Neuronal stem cell (in vitro differentiated cells): ENCODE measurements around the gene LOXL1.

Experiments used
- DNase-seq: peaks from one replicate; pipeline ENCODE4 v3.0.0-alpha.2; 2013; ENCODE audit warnings: low spot score
- H2AFZ ChIP-seq: one replicate; pipeline ENCODE4 v1.6.1; 2013; ENCODE audit warnings: mild to moderate bottlenecking, low read length, inconsistent platforms
- H2AK5ac ChIP-seq: 2 replicates; pipeline ENCODE4 v1.6.1; 2013; ENCODE audit warnings: low read depth, mild to moderate bottlenecking, inconsistent platforms, low read length, moderate library complexity, mixed read lengths
- H2BK120ac ChIP-seq: 2 replicates; pipeline ENCODE4 v1.6.1; 2013; ENCODE audit warnings: low read depth, mild to moderate bottlenecking, inconsistent platforms, low read length, moderate library complexity, mixed read lengths
- H2BK12ac ChIP-seq: one replicate; pipeline ENCODE4 v1.6.1; 2013; ENCODE audit warnings: low read length, inconsistent platforms
- H2BK15ac ChIP-seq: 2 replicates; pipeline ENCODE4 v1.6.1; 2013; ENCODE audit warnings: mild to moderate bottlenecking, low read length, inconsistent platforms, mixed read lengths
- H2BK5ac ChIP-seq: one replicate; pipeline ENCODE4 v1.6.1; 2013; ENCODE audit warnings: inconsistent platforms, mild to moderate bottlenecking, low read length, moderate library complexity
- H3K14ac ChIP-seq: one replicate; pipeline ENCODE4 v1.6.1; 2013; ENCODE audit warnings: low read length, inconsistent platforms
- H3K18ac ChIP-seq: 2 replicates; pipeline ENCODE4 v1.6.1; 2013; ENCODE audit warnings: low read length, inconsistent platforms
- H3K23ac ChIP-seq: 2 replicates; pipeline ENCODE4 v1.6.1; 2013; ENCODE audit warnings: low read depth, mild to moderate bottlenecking, mixed read lengths, low read length, inconsistent platforms; ENCODE audit not compliant: poor library complexity
- H3K27ac ChIP-seq: replicated peaks from 3 replicates; pipeline ENCODE4 v1.5.1; 2013; ENCODE audit warnings: low read length, inconsistent platforms
- H3K27me3 ChIP-seq, 3 experiments: 2 replicates each; pipeline ENCODE4 v1.6.1; 2013; ENCODE audit warnings: low read length in 3 of 3, mild to moderate bottlenecking in 2 of 3, inconsistent platforms in 1 of 3, low read depth in 1 of 3, mixed read lengths in 1 of 3, moderate library complexity in 1 of 3; ENCODE audit not compliant: control insufficient read depth in 3 of 3, insufficient read depth in 3 of 3
- H3K36me3 ChIP-seq, 2 donors: replicated peaks in 1 of 2; 2 replicates each; pipeline ENCODE4 v1.6.1; 2013; ENCODE audit warnings: low read length in 2 of 2; ENCODE audit not compliant: control insufficient read depth in 2 of 2, insufficient read depth in 2 of 2
- H3K4ac ChIP-seq: 2 replicates; pipeline ENCODE4 v1.6.1; 2013; ENCODE audit warnings: inconsistent platforms, mild to moderate bottlenecking, low read length, moderate library complexity
- H3K4me1 ChIP-seq, 2 donors: 1 replicate in 1 of 2; 2 replicates in 1 of 2; pipeline ENCODE4 v1.6.1; 2013; ENCODE audit warnings: low read length in 2 of 2, low read depth in 1 of 2; ENCODE audit not compliant: control insufficient read depth in 2 of 2, insufficient read depth in 1 of 2
- H3K4me2 ChIP-seq: one replicate; pipeline ENCODE4 v1.6.1; 2013; ENCODE audit warnings: mild to moderate bottlenecking, low read length, inconsistent platforms; ENCODE audit not compliant: insufficient read depth, poor library complexity, severe bottlenecking
- H3K4me3 ChIP-seq, 2 donors: 2 replicates each; pipeline ENCODE4 v1.5.1; 2013; ENCODE audit warnings: low read length in 2 of 2, mild to moderate bottlenecking in 2 of 2, inconsistent platforms in 1 of 2, moderate library complexity in 1 of 2
- H3K79me1 ChIP-seq: one replicate; pipeline ENCODE4 v1.6.1; 2013; ENCODE audit warnings: low read depth, mild to moderate bottlenecking, inconsistent platforms, low read length, moderate library complexity
- H3K9ac ChIP-seq: one replicate; pipeline ENCODE4 v1.6.1; 2013; ENCODE audit warnings: mild to moderate bottlenecking, low read depth, low read length, inconsistent platforms; ENCODE audit not compliant: poor library complexity
- H3K9me3 ChIP-seq, 2 donors: replicated peaks in 1 of 2; 2 replicates each; pipeline versions ENCODE3 to v1.6.1; 2013; ENCODE audit warnings: low read length in 2 of 2, mild to moderate bottlenecking in 2 of 2, inconsistent platforms in 1 of 2, low read depth in 1 of 2, mixed read lengths in 1 of 2, moderate library complexity in 1 of 2; ENCODE audit not compliant: control insufficient read depth in 2 of 2, insufficient read depth in 1 of 2
- H4K8ac ChIP-seq: one replicate; pipeline ENCODE4 v1.6.1; 2013; ENCODE audit warnings: low read depth, mild to moderate bottlenecking, inconsistent platforms, low read length, moderate library complexity
- H4K91ac ChIP-seq: one replicate; pipeline ENCODE4 v1.6.1; 2013; ENCODE audit warnings: low read length, low read depth, mild to moderate bottlenecking, inconsistent platforms; ENCODE audit not compliant: poor library complexity
- WGBS, 2 donors: extraction: QIAGEN DNeasy Blood & Tissue Kit; methylation state at CpG; one replicate each; pipeline ENCODE4 v1.1.7; 2013; ENCODE audit warnings: missing lambda C conversion rate in 2 of 2, mixed read lengths in 1 of 2; ENCODE audit not compliant: insufficient read length in 2 of 2, insufficient replicate concordance in 1 of 2; ENCODE audit errors: extremely low coverage in 2 of 2; 5-methylcytosine and 5-hydroxymethylcytosine counted together

LOXL1 gene

DNA sequence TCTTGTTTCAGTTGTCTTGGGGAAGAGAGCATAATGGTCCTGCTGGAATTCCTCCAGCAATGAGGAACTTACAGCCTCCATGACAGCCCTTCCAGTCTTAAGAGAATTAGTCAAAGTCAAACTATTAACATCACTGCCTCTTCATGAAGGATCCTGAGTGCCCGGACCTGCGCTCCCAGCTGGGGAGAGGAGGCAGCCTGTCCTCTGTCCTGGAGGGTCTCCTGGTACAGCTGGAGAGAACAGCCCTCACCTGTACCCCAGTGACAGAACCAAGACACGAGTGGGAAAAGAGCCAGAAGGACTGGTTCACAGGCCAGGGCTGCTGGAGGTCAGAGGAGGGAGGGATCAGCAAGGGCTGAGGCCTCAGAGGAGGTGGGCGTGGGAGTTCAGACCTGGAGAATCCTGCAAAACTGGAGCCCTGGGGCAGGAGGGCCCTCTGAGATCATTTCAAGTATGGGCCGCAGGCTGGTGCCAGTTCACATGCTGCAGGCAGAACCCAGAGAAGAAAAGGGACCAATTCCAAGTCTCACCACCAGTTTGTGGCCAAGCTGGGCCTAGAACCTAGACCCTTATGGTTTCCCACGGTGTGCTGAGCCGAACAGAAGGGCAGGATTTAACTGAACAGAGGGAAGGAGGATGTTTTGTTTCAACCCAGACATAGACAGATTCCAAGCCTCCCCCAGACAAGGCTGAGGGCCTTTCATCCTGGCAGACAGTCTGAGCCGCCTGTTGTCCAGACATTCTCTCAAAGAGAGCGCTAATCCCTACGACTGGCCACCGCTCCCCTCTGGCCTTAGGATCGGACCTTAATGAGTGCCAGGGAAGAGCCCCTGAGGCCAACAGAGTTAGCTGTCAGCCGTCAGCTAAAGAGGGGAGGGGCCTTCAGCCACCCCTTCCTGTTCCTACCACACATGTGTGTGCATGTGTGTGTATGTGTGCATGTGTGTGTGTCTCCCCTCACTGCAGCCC is 18.2 kb downstream of the LOXL1 start:
- no peak overlapping the region for H2BK12ac ChIP-seq
- H3K4me2 ChIP-seq, result no peak overlapping the region
- H3K4ac ChIP-seq, result no peak overlapping the region
- H2BK120ac ChIP-seq, result no peak overlapping the region
- H2AK5ac ChIP-seq, result no peak overlapping the region
- H3K27me3 ChIP-seq, result peaks cover 0 to 8% (median 0%) of the 10 kb centered on the region in 3 experiments
- peaks cover 5 to 12% of the 10 kb centered on the region in 2 donors for H3K4me1 ChIP-seq
- H3K9ac ChIP-seq, result no peak overlapping the region
- no CpG with 5 or more reads among the region's 13 CpGs for WGBS, 2 donors
- H3K36me3 ChIP-seq, result peaks cover 2 to 26% of the 10 kb centered on the region in 2 donors
- no peak overlapping the region for H3K14ac ChIP-seq
- H3K18ac ChIP-seq, result peak overlapping the region; percentile 50
- no peak overlapping the region for H3K27ac ChIP-seq
- H2AFZ ChIP-seq, result no peak overlapping the region
- no peak overlapping the region for H2BK5ac ChIP-seq
- H3K23ac ChIP-seq, result no peak overlapping the region
- H3K4me3 ChIP-seq, result peak overlapping the region in 1 of 2 donors; percentile 57
- peaks cover 3% of the 10 kb centered on the region for H3K79me1 ChIP-seq
- DNase-seq, result peak; percentile 84
- peak overlapping the region; percentile 17 for H2BK15ac ChIP-seq
- H3K9me3 ChIP-seq, result no peaks in the 10 kb centered on the region
- H4K91ac ChIP-seq, result no peak overlapping the region
- no peak overlapping the region for H4K8ac ChIP-seq

DNA sequence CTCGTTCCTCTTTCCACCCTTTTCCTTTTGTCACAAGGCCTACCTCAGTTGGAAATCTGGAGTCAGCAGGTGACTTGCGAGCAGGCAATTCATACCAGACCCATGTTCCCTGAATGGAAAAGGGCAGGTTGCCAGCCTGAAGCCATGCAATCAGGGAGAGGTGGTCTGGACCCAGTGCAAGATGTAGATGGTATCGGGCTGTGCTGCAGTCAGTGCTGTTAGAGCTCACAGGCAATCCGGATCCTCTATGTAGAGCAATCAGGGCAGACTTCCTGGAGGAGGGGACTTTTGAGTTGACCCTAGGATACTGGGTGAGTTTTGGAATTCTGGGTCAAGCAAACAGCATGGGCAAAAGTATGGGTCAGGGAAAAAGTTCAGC is 18.9 kb downstream of the LOXL1 start:
- H3K4ac ChIP-seq, result no peak overlapping the region

GRCh38 chr15:73946046-73946721 is 19.9 kb downstream of the LOXL1 start:
- Histone ChIP-seq H3K27me3 (peaks cover 0 to 11% (median 0%) of the 10 kb centered on the region in 3 experiments), H3K36me3 (peaks cover 3 to 30% of the 10 kb centered on the region in 2 donors), H3K27ac (no peak overlapping the region), H3K9me3 (no peaks in the 10 kb centered on the region), H3K4me2 (no peak overlapping the region), H2BK120ac (no peak overlapping the region), H2BK12ac (no peak overlapping the region), H3K4me1 (peaks cover 10 to 15% of the 10 kb centered on the region in 2 donors), H3K14ac (no peak overlapping the region), H3K18ac (peak overlapping the region; percentile 11), H2AFZ (no peak overlapping the region), H3K23ac (no peak overlapping the region), H4K8ac (no peak overlapping the region), H4K91ac (no peak overlapping the region), H2AK5ac (no peak overlapping the region), H3K9ac (no peak overlapping the region), H3K79me1 (peaks cover 2% of the 10 kb centered on the region), H3K4ac (no peak overlapping the region), H2BK15ac (peak overlapping the region; percentile 55), H2BK5ac (no peak overlapping the region), H3K4me3 (no peak overlapping the region)
- no peak for DNase-seq
- no CpG with 5 or more reads among the region's 17 CpGs for WGBS, 2 donors

More for the DNA sequence above, 18.9 kb downstream of the LOXL1 start:
- WGBS, 2 donors, result no CpG with 5 or more reads among the region's 4 CpGs
- H3K4me3 ChIP-seq, result no peak overlapping the region
- no peak for DNase-seq
- H2AK5ac ChIP-seq, result no peak overlapping the region
- peaks cover 0 to 8% (median 0%) of the 10 kb centered on the region in 3 experiments for H3K27me3 ChIP-seq
- H3K36me3 ChIP-seq, result peaks cover 2 to 30% of the 10 kb centered on the region in 2 donors
- no peak overlapping the region for H3K9ac ChIP-seq
- H3K14ac ChIP-seq, result no peak overlapping the region
- H4K91ac ChIP-seq, result no peak overlapping the region
- no peak overlapping the region for H2BK5ac ChIP-seq
- H3K9me3 ChIP-seq, result no peaks in the 10 kb centered on the region
- no peak overlapping the region for H2BK15ac ChIP-seq
- no peak overlapping the region for H2BK12ac ChIP-seq
- H2BK120ac ChIP-seq, result no peak overlapping the region
- no peak overlapping the region for H3K23ac ChIP-seq
- H3K27ac ChIP-seq, result no peak overlapping the region
- H3K18ac ChIP-seq, result no peak overlapping the region
- H3K79me1 ChIP-seq, result peaks cover 3% of the 10 kb centered on the region
- no peak overlapping the region for H2AFZ ChIP-seq
- H3K4me1 ChIP-seq, result peaks cover 5 to 12% of the 10 kb centered on the region in 2 donors
- H3K4me2 ChIP-seq, result no peak overlapping the region
- no peak overlapping the region for H4K8ac ChIP-seq
